Endodermal cell (in vitro differentiated cells): ENCODE measurements around the gene SLC39A10. TPM values are rescaled to one million over a fixed set of nuclear protein-coding genes. Genes with fewer than 3 reads are reported as not detected.

Source experiments
- DNase-seq: peaks from one replicate; pipeline ENCODE4 v3.0.0-alpha.2; 2017
- H3K27ac ChIP-seq: 2 replicates; pipeline ENCODE4 v1.5.1; 2013; ENCODE audit warnings: mild to moderate bottlenecking, low read depth, low read length, moderate library complexity
- H3K27me3 ChIP-seq: 2 replicates; pipeline ENCODE4 v1.6.1; 2013; ENCODE audit warnings: mild to moderate bottlenecking, low read length, moderate library complexity; ENCODE audit not compliant: insufficient read depth, control insufficient read depth, poor library complexity, severe bottlenecking
- H3K36me3 ChIP-seq: 2 replicates; pipeline ENCODE4 v1.7.0; 2013; ENCODE audit warnings: mild to moderate bottlenecking, low read length, moderate library complexity; ENCODE audit not compliant: control insufficient read depth, insufficient read depth
- H3K4me1 ChIP-seq: one replicate; pipeline ENCODE4 v1.7.0; 2013; ENCODE audit warnings: low read length; ENCODE audit not compliant: control insufficient read depth, insufficient read depth
- H3K4me3 ChIP-seq: 2 replicates; pipeline ENCODE4 v1.5.1; 2013; ENCODE audit warnings: mild to moderate bottlenecking, low read length, moderate library complexity
- H3K9ac ChIP-seq: 2 replicates; pipeline ENCODE4 v1.6.1; 2013; ENCODE audit warnings: mild to moderate bottlenecking, low read length, moderate library complexity; ENCODE audit not compliant: poor library complexity, severe bottlenecking; ENCODE audit errors: extremely low read depth
- H3K9me3 ChIP-seq: 2 replicates; pipeline ENCODE4 v1.6.1; 2013; ENCODE audit warnings: mild to moderate bottlenecking, low read length, moderate library complexity; ENCODE audit not compliant: control insufficient read depth
- H3K27ac Mint-ChIP-seq: 2 replicates; pipeline ENCODE4 v1.8.0; 2020; ENCODE audit warnings: mixed read lengths
- H3K27me3 Mint-ChIP-seq: 2 replicates; pipeline ENCODE4 v1.8.0; 2021; ENCODE audit warnings: mild to moderate bottlenecking, mixed read lengths; ENCODE audit not compliant: insufficient read depth
- H3K36me3 Mint-ChIP-seq: 2 replicates; pipeline ENCODE4 v1.8.0; 2020; ENCODE audit warnings: low read depth, mixed read lengths
- H3K4me1 Mint-ChIP-seq: 2 replicates; pipeline ENCODE4 v1.8.0; 2020; ENCODE audit warnings: mixed read lengths
- H3K4me3 Mint-ChIP-seq: 2 replicates; pipeline ENCODE4 v1.8.0; 2020; ENCODE audit warnings: mild to moderate bottlenecking, moderate library complexity, mixed read lengths
- H3K9me3 Mint-ChIP-seq: 2 replicates; pipeline ENCODE4 v1.8.0; 2020; ENCODE audit warnings: mild to moderate bottlenecking, mixed read lengths
- WGBS, 2 experiments: methylation state at CpG; one replicate each; pipeline versions ENCODE4 v1.1.5 to v1.1.7; 2013; ENCODE audit warnings: missing lambda C conversion rate in 2 of 2, mixed read lengths in 1 of 2; ENCODE audit not compliant: insufficient coverage in 1 of 2, insufficient read length in 1 of 2; 5-methylcytosine and 5-hydroxymethylcytosine counted together
- total RNA-seq, 2 donors: library from RNA; stranded (reverse); fragmentation: NEBNext Ultra II Directional in 1 of 2; extraction: Animal tissue kit (Norgen Biotek cat#: 25700) in 1 of 2; gene quantifications; 2 replicates in 1 of 2; 3 replicates in 1 of 2; pipeline ENCODE4 v1.2.1, GENCODE V29; 2021
- TF ChIP-seq, protein P1 (sequence below): fragments of 200-600 bp; sonication (generic); conservative IDR thresholded peaks from 2 replicates; pipeline ENCODE4 v1.5.0; 2021; ENCODE audit warnings: antibody characterized with exemption, mild to moderate bottlenecking

SLC39A10 gene
- total RNA-seq, 2 donors from 2014 or later, result 79.6 to 113 TPM

DNA sequence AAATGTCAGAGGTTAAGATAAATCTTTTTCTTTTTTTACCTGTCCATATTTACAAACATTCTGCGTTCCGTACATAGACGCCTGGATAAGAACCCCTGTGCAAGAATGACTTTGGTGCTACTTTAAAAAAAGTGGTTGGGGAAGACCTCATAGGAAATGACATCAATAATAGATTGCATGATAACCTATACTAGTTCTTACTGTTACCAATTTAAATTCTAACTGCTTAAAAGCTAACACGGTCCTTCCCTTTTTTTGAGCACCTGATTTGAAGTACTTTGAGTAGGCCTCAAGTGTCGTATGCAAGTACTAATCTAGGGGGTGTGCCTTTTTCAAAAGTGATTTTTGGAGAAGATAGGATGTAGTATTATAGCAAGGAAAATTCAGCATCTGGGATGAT, 2.1 kb downstream of the SLC39A10 start:
- Mint-ChIP-seq H3K9me3 (no peaks in the 10 kb centered on the region), H3K27ac (no peak overlapping the region), H3K27me3 (no peaks in the 10 kb centered on the region), H3K4me1 (peaks cover 35% of the 10 kb centered on the region), H3K4me3 (peak overlapping the region; percentile 89), H3K36me3 (no peaks in the 10 kb centered on the region)
- no peak overlapping the region for H3K9ac ChIP-seq
- H3K27ac ChIP-seq, result no peak overlapping the region
- WGBS, 2 experiments, result 79% methylated on average over 5 of the region's 5 CpGs; no CpG with 5 or more reads in 1 of the 2 experiments
- peaks cover 6% of the 10 kb centered on the region for H3K4me1 ChIP-seq
- H3K36me3 ChIP-seq, result no peaks in the 10 kb centered on the region
- no peaks in the 10 kb centered on the region for H3K9me3 ChIP-seq
- TF ChIP-seq, protein P1, sequence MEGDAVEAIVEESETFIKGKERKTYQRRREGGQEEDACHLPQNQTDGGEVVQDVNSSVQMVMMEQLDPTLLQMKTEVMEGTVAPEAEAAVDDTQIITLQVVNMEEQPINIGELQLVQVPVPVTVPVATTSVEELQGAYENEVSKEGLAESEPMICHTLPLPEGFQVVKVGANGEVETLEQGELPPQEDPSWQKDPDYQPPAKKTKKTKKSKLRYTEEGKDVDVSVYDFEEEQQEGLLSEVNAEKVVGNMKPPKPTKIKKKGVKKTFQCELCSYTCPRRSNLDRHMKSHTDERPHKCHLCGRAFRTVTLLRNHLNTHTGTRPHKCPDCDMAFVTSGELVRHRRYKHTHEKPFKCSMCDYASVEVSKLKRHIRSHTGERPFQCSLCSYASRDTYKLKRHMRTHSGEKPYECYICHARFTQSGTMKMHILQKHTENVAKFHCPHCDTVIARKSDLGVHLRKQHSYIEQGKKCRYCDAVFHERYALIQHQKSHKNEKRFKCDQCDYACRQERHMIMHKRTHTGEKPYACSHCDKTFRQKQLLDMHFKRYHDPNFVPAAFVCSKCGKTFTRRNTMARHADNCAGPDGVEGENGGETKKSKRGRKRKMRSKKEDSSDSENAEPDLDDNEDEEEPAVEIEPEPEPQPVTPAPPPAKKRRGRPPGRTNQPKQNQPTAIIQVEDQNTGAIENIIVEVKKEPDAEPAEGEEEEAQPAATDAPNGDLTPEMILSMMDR, result no peak
- H3K27me3 ChIP-seq, result peaks cover 4% of the 10 kb centered on the region
- peak overlapping the region; percentile 91 for H3K4me3 ChIP-seq
- DNase-seq, result no peak

DNA sequence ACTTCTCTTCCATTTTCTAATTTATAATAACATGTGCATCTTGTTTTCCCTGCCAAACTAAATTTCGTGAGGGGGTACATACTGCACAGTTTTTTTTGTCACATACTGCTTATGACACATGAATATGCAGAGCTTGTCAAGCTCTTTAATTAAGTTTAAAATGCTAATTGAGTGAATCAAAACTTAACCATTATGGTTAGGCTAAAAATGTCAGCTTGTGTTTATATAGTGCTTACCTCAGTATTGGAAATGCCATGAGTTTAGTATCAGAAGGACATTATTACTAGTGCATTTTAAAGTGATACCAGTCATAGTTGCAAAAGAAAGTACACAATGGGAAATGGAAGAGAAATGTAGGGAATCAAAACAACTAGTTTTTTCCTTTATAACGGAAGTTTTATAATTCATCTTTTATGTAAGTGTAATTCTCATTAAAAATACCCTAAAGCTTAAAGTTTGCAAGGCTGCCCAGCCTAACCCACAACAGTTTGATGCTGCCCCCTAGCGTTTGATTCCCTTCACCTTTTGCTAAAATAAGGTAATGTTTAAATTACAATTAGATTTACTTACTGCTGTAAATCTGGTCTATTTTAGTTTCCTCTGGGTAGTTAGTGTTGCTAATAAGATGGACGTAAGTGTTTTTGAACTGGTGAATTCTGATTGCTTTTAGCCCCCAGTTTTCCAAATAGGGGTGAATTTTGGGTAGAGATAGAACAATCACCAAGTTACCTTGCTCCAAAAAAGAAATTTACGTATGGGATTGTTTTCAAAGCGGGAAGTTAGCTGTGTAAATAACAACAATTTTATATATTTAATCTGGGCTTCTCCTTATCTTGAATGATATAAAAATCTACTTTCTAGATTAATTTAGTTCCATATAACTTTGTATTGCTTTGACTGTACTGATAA, 3.2 kb downstream of the SLC39A10 start:
- WGBS, 2 experiments, result 35 to 100% methylated on average over 1 to 3 of the region's 6 CpGs

GRCh38 chr2:195662138-195662537, 5.1 kb downstream of the SLC39A10 start:
- Mint-ChIP-seq H3K4me3 (no peak overlapping the region), H3K27me3 (no peaks in the 10 kb centered on the region), H3K4me1 (peaks cover 37% of the 10 kb centered on the region), H3K27ac (no peak overlapping the region), H3K36me3 (no peaks in the 10 kb centered on the region), H3K9me3 (no peaks in the 10 kb centered on the region)
- H3K9me3 ChIP-seq, result no peaks in the 10 kb centered on the region
- WGBS, 2 experiments, result 67% methylated on average over 3 of the region's 3 CpGs; no CpG with 5 or more reads in 1 of the 2 experiments
- H3K4me3 ChIP-seq, result no peak overlapping the region
- no peak overlapping the region for H3K27ac ChIP-seq
- no peak overlapping the region for H3K9ac ChIP-seq
- no peaks in the 10 kb centered on the region for H3K36me3 ChIP-seq
- DNase-seq, result no peak
- TF ChIP-seq, protein P1, result no peak
- H3K27me3 ChIP-seq, result peaks cover 4% of the 10 kb centered on the region
- peaks cover 11% of the 10 kb centered on the region for H3K4me1 ChIP-seq

More for the DNA sequence above, 3.2 kb downstream of the SLC39A10 start:
- Histone ChIP-seq H3K9me3 (no peaks in the 10 kb centered on the region), H3K27me3 (peaks cover 4% of the 10 kb centered on the region), H3K4me1 (peaks cover 6% of the 10 kb centered on the region), H3K4me3 (peak overlapping the region; percentile 91), H3K36me3 (no peaks in the 10 kb centered on the region), H3K9ac (no peak overlapping the region), H3K27ac (no peak overlapping the region)
- no peaks in the 10 kb centered on the region for H3K36me3 Mint-ChIP-seq
- H3K4me1 Mint-ChIP-seq, result peaks cover 35% of the 10 kb centered on the region
- H3K9me3 Mint-ChIP-seq, result no peaks in the 10 kb centered on the region
- peak; percentile 89 for DNase-seq
- peak overlapping the region; percentile 89 for H3K4me3 Mint-ChIP-seq
- no peaks in the 10 kb centered on the region for H3K27me3 Mint-ChIP-seq
- no peak overlapping the region for H3K27ac Mint-ChIP-seq
- TF ChIP-seq, protein P1, result peak; percentile 94
